HepG2 (cell line): ENCODE results near the gene KIN. TPM values are rescaled to one million over a fixed set of nuclear protein-coding genes. Genes with fewer than 3 reads are reported as not detected.
A peak's percentile ranks its signal among the peaks of the same experiment; 100 is the strongest.

ENCODE experiments used
- CHCHD3 ChIP-seq: sonication (generic); formaldehyde crosslinking; IDR thresholded peaks from 2 replicates; pipeline ENCODE4 v1.8.0; 2022; ENCODE audit warnings: mild to moderate bottlenecking, missing genetic modification reagents, moderate library complexity
- GMEB2 ChIP-seq: IDR thresholded peaks from 2 replicates; pipeline ENCODE4 v1.6.1; 2016; ENCODE audit warnings: missing biosample characterization, missing genetic modification reagents, low read depth
- HIVEP1 ChIP-seq: sonication (generic); formaldehyde crosslinking; IDR thresholded peaks from 2 replicates; pipeline ENCODE4 v1.4.0; 2020; ENCODE audit warnings: mild to moderate bottlenecking, missing genetic modification reagents
- IRF2 ChIP-seq: IDR thresholded peaks from 2 replicates; pipeline ENCODE4 v1.6.1; 2018; ENCODE audit warnings: missing genetic modification reagents, missing compliant biosample characterization
- KLF16 ChIP-seq, 2 experiments: sonication (generic) in 1 of 2; formaldehyde crosslinking in 1 of 2; IDR thresholded peaks; 2 replicates each; pipeline versions ENCODE4 v1.6.1 to v1.8.0; 2016 to 2023; ENCODE audit warnings: missing genetic modification reagents in 2 of 2, missing compliant biosample characterization in 1 of 2
- LRRFIP1 ChIP-seq: sonication (generic); formaldehyde crosslinking; conservative IDR thresholded peaks from 2 replicates; pipeline ENCODE4 v1.4.0; 2020; ENCODE audit warnings: missing genetic modification reagents
- RFX3 ChIP-seq: IDR thresholded peaks from 2 replicates; pipeline ENCODE4 v1.6.1; 2016; ENCODE audit warnings: missing biosample characterization, missing genetic modification reagents
- RFXAP ChIP-seq: sonication (generic); formaldehyde crosslinking; IDR thresholded peaks from 2 replicates; pipeline ENCODE4 v1.4.0; 2020; ENCODE audit warnings: missing genetic modification reagents, borderline replicate concordance
- TGIF2 ChIP-seq: IDR thresholded peaks from 2 replicates; pipeline ENCODE4 v1.6.1; 2016; ENCODE audit warnings: control low read depth, missing compliant biosample characterization
- TP53 ChIP-seq: sonication (generic); formaldehyde crosslinking; conservative IDR thresholded peaks from 2 replicates; pipeline ENCODE4 v1.4.0; 2020; ENCODE audit warnings: missing genetic modification reagents
- ZNF12 ChIP-seq: sonication (generic); formaldehyde crosslinking; IDR thresholded peaks from 2 replicates; pipeline ENCODE4 v1.5.0; 2020; ENCODE audit warnings: missing genetic modification reagents
- ZNF256 ChIP-seq: sonication (generic); formaldehyde crosslinking; conservative IDR thresholded peaks from 2 replicates; pipeline ENCODE4 v1.4.0; 2020; ENCODE audit warnings: missing genetic modification reagents
- ZNF34 ChIP-seq: sonication (generic); formaldehyde crosslinking; IDR thresholded peaks from 2 replicates; pipeline ENCODE4 v1.4.0; 2020; ENCODE audit warnings: mild to moderate bottlenecking, missing genetic modification reagents, borderline replicate concordance
- ZNF451 ChIP-seq: sonication (generic); formaldehyde crosslinking; IDR thresholded peaks from 2 replicates; pipeline ENCODE4 v1.5.0; 2020; ENCODE audit warnings: mild to moderate bottlenecking, missing genetic modification reagents
- ZNF567 ChIP-seq: sonication (generic); formaldehyde crosslinking; IDR thresholded peaks from 2 replicates; pipeline ENCODE4 v1.8.1; 2023; ENCODE audit warnings: mild to moderate bottlenecking, missing genetic modification reagents, borderline replicate concordance
- ZNF569 ChIP-seq: sonication (generic); formaldehyde crosslinking; IDR thresholded peaks from 2 replicates; pipeline ENCODE4 v1.5.0; 2020; ENCODE audit warnings: mild to moderate bottlenecking, missing genetic modification reagents, moderate library complexity, borderline replicate concordance
- polyA plus RNA-seq, 8 experiments: library from polyadenylated mRNA; depleted of rRNA in 3 of 8; stranded (reverse) in 7 of 8; unstranded in 1 of 8; fragments of >200 nt; fragmentation: Illumina TruSeq in 4 of 8; extraction: Trizol in 4 of 8; gene quantifications; 2 replicates each; pipeline versions ENCODE4 v1.2.1 to v1.2.3, GENCODE V29; 2011 to 2016; ENCODE audit warnings: low read depth in 4 of 8, missing spikeins in 1 of 8, mixed read lengths in 1 of 8; ENCODE audit not compliant: insufficient read depth in 1 of 8
- total RNA-seq, 5 experiments: library from RNA; depleted of rRNA; stranded (reverse); fragments of >200 nt; fragmentation: Illumina TruSeq; extraction: Trizol; gene quantifications; 2 replicates each; pipeline ENCODE4 v1.2.3, GENCODE V29; 2016; ENCODE audit warnings: low read depth in 1 of 5
- TF ChIP-seq, protein P1 (sequence below): sonication (generic); formaldehyde crosslinking; IDR thresholded peaks from 2 replicates; pipeline ENCODE4 v1.9.0; 2021; ENCODE audit warnings: mild to moderate bottlenecking, missing genetic modification reagents

The KIN gene
- total and polyA plus RNA-seq, 2 of the 13 experiments (the other 11 are each of a cell fraction or from before 2014, with no cell fraction given) = 4.9 to 23.2 TPM

- TF ChIP-seq, protein P1, sequence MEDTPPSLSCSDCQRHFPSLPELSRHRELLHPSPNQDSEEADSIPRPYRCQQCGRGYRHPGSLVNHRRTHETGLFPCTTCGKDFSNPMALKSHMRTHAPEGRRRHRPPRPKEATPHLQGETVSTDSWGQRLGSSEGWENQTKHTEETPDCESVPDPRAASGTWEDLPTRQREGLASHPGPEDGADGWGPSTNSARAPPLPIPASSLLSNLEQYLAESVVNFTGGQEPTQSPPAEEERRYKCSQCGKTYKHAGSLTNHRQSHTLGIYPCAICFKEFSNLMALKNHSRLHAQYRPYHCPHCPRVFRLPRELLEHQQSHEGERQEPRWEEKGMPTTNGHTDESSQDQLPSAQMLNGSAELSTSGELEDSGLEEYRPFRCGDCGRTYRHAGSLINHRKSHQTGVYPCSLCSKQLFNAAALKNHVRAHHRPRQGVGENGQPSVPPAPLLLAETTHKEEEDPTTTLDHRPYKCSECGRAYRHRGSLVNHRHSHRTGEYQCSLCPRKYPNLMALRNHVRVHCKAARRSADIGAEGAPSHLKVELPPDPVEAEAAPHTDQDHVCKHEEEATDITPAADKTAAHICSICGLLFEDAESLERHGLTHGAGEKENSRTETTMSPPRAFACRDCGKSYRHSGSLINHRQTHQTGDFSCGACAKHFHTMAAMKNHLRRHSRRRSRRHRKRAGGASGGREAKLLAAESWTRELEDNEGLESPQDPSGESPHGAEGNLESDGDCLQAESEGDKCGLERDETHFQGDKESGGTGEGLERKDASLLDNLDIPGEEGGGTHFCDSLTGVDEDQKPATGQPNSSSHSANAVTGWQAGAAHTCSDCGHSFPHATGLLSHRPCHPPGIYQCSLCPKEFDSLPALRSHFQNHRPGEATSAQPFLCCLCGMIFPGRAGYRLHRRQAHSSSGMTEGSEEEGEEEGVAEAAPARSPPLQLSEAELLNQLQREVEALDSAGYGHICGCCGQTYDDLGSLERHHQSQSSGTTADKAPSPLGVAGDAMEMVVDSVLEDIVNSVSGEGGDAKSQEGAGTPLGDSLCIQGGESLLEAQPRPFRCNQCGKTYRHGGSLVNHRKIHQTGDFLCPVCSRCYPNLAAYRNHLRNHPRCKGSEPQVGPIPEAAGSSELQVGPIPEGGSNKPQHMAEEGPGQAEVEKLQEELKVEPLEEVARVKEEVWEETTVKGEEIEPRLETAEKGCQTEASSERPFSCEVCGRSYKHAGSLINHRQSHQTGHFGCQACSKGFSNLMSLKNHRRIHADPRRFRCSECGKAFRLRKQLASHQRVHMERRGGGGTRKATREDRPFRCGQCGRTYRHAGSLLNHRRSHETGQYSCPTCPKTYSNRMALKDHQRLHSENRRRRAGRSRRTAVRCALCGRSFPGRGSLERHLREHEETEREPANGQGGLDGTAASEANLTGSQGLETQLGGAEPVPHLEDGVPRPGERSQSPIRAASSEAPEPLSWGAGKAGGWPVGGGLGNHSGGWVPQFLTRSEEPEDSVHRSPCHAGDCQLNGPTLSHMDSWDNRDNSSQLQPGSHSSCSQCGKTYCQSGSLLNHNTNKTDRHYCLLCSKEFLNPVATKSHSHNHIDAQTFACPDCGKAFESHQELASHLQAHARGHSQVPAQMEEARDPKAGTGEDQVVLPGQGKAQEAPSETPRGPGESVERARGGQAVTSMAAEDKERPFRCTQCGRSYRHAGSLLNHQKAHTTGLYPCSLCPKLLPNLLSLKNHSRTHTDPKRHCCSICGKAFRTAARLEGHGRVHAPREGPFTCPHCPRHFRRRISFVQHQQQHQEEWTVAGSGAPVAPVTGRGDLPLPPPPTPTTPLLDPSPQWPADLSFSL (CRISPR knock-in tag) = 0 out of 2 replicates have a peak, but pooled peaks have one; percentile 36
- TF ChIP-seq TP53 (CRISPR knock-in tag) (no peak), RFX3 (CRISPR knock-in tag) (peak; percentile 38; the same call in 1 of the 2 replicates), ZNF451 (no peak), ZNF12 (CRISPR knock-in tag) (peak; percentile 29; the same call in 1 of the 2 replicates), GMEB2 (CRISPR knock-in tag) (peak; percentile 60; the same call in 1 of the 2 replicates), ZNF256 (CRISPR knock-in tag) (no peak), HIVEP1 (peak; percentile 84; the same call in 1 of the 2 replicates), ZNF569 (CRISPR knock-in tag) (no peak), ZNF567 (CRISPR knock-in tag) (0 out of 2 replicates have a peak, but pooled peaks have one; percentile 23), LRRFIP1 (CRISPR knock-in tag) (no peak), IRF2 (CRISPR knock-in tag) (peak; percentile 95), RFXAP (peak; percentile 40; the same call in 1 of the 2 replicates), KLF16 (CRISPR knock-in tag; IDR thresholded peaks at IDR 0.05) (peak in 1 of 2 experiments; percentile 97; a peak in 2 of 4 replicates), TGIF2 (peak; percentile 87), CHCHD3 (no peak), ZNF34 (CRISPR knock-in tag) (0 out of 2 replicates have a peak, but pooled peaks have one; percentile 71)
Measured at GRCh38 chr10:7818295-7819120, 30.7 kb upstream of the KIN start, which contains the start of gene TAF3 (continued).
